Smooth muscle cell (in vitro differentiated cells): ENCODE results near the gene WNT9B. TPM values are rescaled to one million over a fixed set of nuclear protein-coding genes. Genes with fewer than 3 reads are reported as not detected.

Experiments
- DNase-seq: peaks from one replicate; lab custom pipeline; 2025; ENCODE audit not compliant: unreplicated experiment; lab: John Stamatoyannopoulos, UW
- H2AFZ ChIP-seq: fragments of 200-600 bp; sonication (generic); 2 replicates; pipeline ENCODE4 v1.6.0; 2016; ENCODE audit warnings: antibody characterized with exemption, low read depth, mild to moderate bottlenecking
- H3F3A ChIP-seq: fragments of 200-600 bp; sonication (generic); 2 replicates; pipeline ENCODE4 v1.6.0; 2017; ENCODE audit warnings: antibody characterized with exemption, low read depth
- H3K27ac ChIP-seq: fragments of 200-600 bp; sonication (generic); 2 replicates; pipeline ENCODE4 v1.5.1; 2016; ENCODE audit warnings: low read depth, mild to moderate bottlenecking
- H3K27me3 ChIP-seq: fragments of 200-600 bp; sonication (generic); 2 replicates; pipeline ENCODE4 v1.6.1; 2016; ENCODE audit warnings: low read depth, mild to moderate bottlenecking
- H3K36me3 ChIP-seq: fragments of 200-600 bp; sonication (generic); 2 replicates; pipeline ENCODE4 v1.5.1; 2016; ENCODE audit warnings: low read depth
- H3K4me1 ChIP-seq: fragments of 200-600 bp; sonication (generic); 2 replicates; pipeline ENCODE4 v1.5.1; 2016; ENCODE audit warnings: low read depth
- H3K4me2 ChIP-seq: fragments of 200-600 bp; sonication (generic); 2 replicates; pipeline ENCODE4 v1.6.0; 2016; ENCODE audit warnings: mild to moderate bottlenecking
- H3K4me3 ChIP-seq: fragments of 200-600 bp; sonication (generic); 2 replicates; pipeline ENCODE4 v1.5.1; 2016; ENCODE audit warnings: mild to moderate bottlenecking
- H3K79me2 ChIP-seq: fragments of 200-600 bp; sonication (generic); 2 replicates; pipeline ENCODE4 v1.6.0; 2016; ENCODE audit warnings: low read depth, mild to moderate bottlenecking
- H3K9ac ChIP-seq: fragments of 200-600 bp; sonication (generic); 2 replicates; pipeline ENCODE4 v1.6.0; 2016; ENCODE audit warnings: low read depth
- H3K9me3 ChIP-seq: fragments of 200-600 bp; sonication (generic); replicated peaks from 2 replicates; pipeline ENCODE4 v1.5.1; 2016; ENCODE audit warnings: low read depth
- H4K20me1 ChIP-seq: fragments of 200-600 bp; sonication (generic); 2 replicates; pipeline ENCODE4 v1.6.0; 2016; ENCODE audit warnings: low read depth
- WGBS: methylation state at CpG from one replicate; pipeline ENCODE4 v1.1.7; 2016; ENCODE audit warnings: low lambda C conversion rate; 5-methylcytosine and 5-hydroxymethylcytosine counted together
- polyA plus RNA-seq: library from polyadenylated mRNA; unstranded; fragments of >200 nt; fragmentation: Nextera tagmentation; extraction: Ambion mirVana; gene quantifications from 2 replicates; pipeline ENCODE4 v1.2.1, GENCODE V29; 2016
- total RNA-seq: library from RNA; depleted of rRNA; stranded (reverse); fragments of >200 nt; gene quantifications from 2 replicates; pipeline ENCODE4 v1.2.3, GENCODE V29; 2014
- TF ChIP-seq, protein P1 (sequence below): fragments of 200-600 bp; sonication (generic); IDR thresholded peaks from 2 replicates; pipeline ENCODE4 v1.5.1; 2017; ENCODE audit warnings: borderline replicate concordance, mild to moderate bottlenecking, antibody characterized with exemption; ENCODE audit not compliant: insufficient read depth, poor library complexity, severe bottlenecking

Gene WNT9B
- total and polyA plus RNA-seq, 2 experiments from 2014 or later = not detected

GRCh38 chr17:46869296-46869695 is 17.9 kb downstream of the WNT9B start:
- H3K9me3 ChIP-seq = no peaks in the 10 kb centered on the region
- no peak overlapping the region for H3K9ac ChIP-seq
- TF ChIP-seq, protein P1, sequence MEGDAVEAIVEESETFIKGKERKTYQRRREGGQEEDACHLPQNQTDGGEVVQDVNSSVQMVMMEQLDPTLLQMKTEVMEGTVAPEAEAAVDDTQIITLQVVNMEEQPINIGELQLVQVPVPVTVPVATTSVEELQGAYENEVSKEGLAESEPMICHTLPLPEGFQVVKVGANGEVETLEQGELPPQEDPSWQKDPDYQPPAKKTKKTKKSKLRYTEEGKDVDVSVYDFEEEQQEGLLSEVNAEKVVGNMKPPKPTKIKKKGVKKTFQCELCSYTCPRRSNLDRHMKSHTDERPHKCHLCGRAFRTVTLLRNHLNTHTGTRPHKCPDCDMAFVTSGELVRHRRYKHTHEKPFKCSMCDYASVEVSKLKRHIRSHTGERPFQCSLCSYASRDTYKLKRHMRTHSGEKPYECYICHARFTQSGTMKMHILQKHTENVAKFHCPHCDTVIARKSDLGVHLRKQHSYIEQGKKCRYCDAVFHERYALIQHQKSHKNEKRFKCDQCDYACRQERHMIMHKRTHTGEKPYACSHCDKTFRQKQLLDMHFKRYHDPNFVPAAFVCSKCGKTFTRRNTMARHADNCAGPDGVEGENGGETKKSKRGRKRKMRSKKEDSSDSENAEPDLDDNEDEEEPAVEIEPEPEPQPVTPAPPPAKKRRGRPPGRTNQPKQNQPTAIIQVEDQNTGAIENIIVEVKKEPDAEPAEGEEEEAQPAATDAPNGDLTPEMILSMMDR = no peak
- WGBS = 76% methylated on average over 7 of the region's 7 CpGs
- H3K27ac ChIP-seq = no peak overlapping the region
- H4K20me1 ChIP-seq = no peaks in the 10 kb centered on the region
- H3K4me1 ChIP-seq = no peaks in the 10 kb centered on the region
- no peaks in the 10 kb centered on the region for H3K27me3 ChIP-seq
- no peak overlapping the region for H3K4me2 ChIP-seq
- H2AFZ ChIP-seq = no peak overlapping the region
- H3K4me3 ChIP-seq = no peak overlapping the region
- H3F3A ChIP-seq = no peaks in the 10 kb centered on the region
- H3K36me3 ChIP-seq = no peaks in the 10 kb centered on the region
- no peak for DNase-seq
- H3K79me2 ChIP-seq = no peaks in the 10 kb centered on the region

DNA sequence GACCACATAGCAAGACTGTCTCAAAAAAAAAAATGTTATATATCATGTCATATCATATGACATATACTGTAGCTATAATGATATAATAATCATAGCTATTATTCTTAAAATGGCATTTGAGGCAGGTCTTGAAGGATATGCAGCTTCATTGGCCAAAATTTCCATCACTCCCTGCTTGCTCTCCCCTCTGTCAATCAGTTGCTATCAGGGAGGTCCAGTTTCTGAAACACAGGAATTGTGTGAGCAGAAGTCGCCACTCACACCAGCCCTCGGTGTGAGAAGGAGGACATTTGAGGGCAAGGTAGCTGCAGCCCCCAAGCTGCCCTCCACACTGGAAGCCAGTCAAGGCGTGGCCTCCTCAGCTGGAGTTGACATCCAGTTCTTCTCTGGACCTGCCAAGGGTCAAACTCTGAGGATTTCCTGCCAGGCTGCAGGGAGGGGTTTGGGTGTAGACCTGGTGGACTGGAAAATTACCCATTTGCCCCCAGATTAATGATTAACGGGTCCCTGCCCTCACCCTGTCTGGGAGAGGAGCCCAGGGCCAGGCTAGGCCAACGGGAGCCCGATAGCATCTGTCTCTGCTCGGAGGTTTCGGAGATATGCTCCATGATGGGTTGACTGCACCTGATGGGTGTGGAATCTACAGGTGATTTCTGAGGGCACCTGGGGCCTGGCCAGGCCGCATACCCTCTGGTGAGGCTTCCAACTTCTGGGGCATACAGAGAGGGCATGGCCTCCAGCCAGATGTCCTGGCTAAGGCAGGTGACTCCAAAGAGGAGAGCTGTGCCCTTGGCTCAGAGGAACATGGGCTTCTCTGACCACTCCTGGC is 18.8 kb downstream of the WNT9B start:
- Histone ChIP-seq H4K20me1 (no peaks in the 10 kb centered on the region), H3K9ac (no peak overlapping the region), H3K79me2 (no peaks in the 10 kb centered on the region), H3K4me1 (no peaks in the 10 kb centered on the region), H3K4me3 (no peak overlapping the region), H2AFZ (no peak overlapping the region), H3F3A (no peaks in the 10 kb centered on the region), H3K36me3 (no peaks in the 10 kb centered on the region), H3K4me2 (no peak overlapping the region), H3K27ac (no peak overlapping the region), H3K27me3 (no peaks in the 10 kb centered on the region), H3K9me3 (no peaks in the 10 kb centered on the region)
- TF ChIP-seq, protein P1 = no peak
- no peak for DNase-seq
- 95% methylated on average over 9 of the region's 9 CpGs for WGBS

DNA sequence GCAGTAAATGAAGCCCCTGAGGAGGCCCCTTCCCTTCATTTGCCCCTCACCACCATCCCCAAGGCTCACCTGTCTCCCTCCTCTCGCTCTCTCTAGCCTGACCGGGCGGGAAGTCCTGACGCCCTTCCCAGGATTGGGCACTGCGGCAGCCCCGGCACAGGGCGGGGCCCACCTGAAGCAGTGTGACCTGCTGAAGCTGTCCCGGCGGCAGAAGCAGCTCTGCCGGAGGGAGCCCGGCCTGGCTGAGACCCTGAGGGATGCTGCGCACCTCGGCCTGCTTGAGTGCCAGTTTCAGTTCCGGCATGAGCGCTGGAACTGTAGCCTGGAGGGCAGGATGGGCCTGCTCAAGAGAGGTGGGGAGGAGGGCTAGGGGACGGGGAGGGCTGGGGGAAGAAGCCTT is 21.0 kb downstream of the WNT9B start:
- H2AFZ ChIP-seq = no peak overlapping the region
- H4K20me1 ChIP-seq = no peaks in the 10 kb centered on the region
- no peak overlapping the region for H3K4me2 ChIP-seq
- H3K79me2 ChIP-seq = no peaks in the 10 kb centered on the region
- no peak overlapping the region for H3K27ac ChIP-seq
- H3K9ac ChIP-seq = no peak overlapping the region
- no peaks in the 10 kb centered on the region for H3K4me1 ChIP-seq
- no peak for DNase-seq
- H3F3A ChIP-seq = no peaks in the 10 kb centered on the region
- no peaks in the 10 kb centered on the region for H3K36me3 ChIP-seq
- H3K9me3 ChIP-seq = no peaks in the 10 kb centered on the region
- H3K4me3 ChIP-seq = no peak overlapping the region
- H3K27me3 ChIP-seq = no peaks in the 10 kb centered on the region
- TF ChIP-seq, protein P1 = no peak
- WGBS = 96% methylated on average over 13 of the region's 16 CpGs
